Measurements from ENCODE around the gene ROBO1. TPM values are rescaled to one million over a fixed set of nuclear protein-coding genes. Genes with fewer than 3 reads are reported as not detected.

The ROBO1 gene
- polyA plus RNA-seq, 1 experiment, result 33.9 TPM

GRCh38 chr3:79639855-79640254 lies 127.9 kb downstream of the ROBO1 start:
- POLR2A ChIA-PET, result no interaction called here
- DNase-seq (ENCODE audit: low read depth), result no peak
- Histone ChIP-seq H3K4me3 (ENCODE audit: low read depth, low read length) (no peak overlapping the region), H3K36me3 (ENCODE audit: control insufficient read depth, insufficient read depth, low read length) (no peaks in the 10 kb centered on the region), H3K27me3 (ENCODE audit: control insufficient read depth, insufficient read depth, low read length) (no peaks in the 10 kb centered on the region)
- no peak for TF ChIP-seq CTCF (IDR thresholded peaks at IDR 0.05; ENCODE audit: insufficient read depth, low read depth, low read length)
- CTCF ChIA-PET, result interaction anchor here (0.8 kb wide), 1 partner anchor 17 kb away, joined by 3 read pairs; no protein-coding TSS in a partner anchor

- Histone ChIP-seq H3K4me3 (ENCODE audit: low read depth, low read length) (no peak overlapping the region), H3K27me3 (ENCODE audit: control insufficient read depth, insufficient read depth, low read length) (no peaks in the 10 kb centered on the region), H3K36me3 (ENCODE audit: control insufficient read depth, insufficient read depth, low read length) (no peaks in the 10 kb centered on the region)
- TF ChIP-seq CTCF (IDR thresholded peaks at IDR 0.05; ENCODE audit: insufficient read depth, low read depth, low read length), result no peak
- ChIA-PET POLR2A (no interaction called here), CTCF (no interaction called here)
- no peak for DNase-seq (ENCODE audit: low read depth)
Measured at GRCh38 chr3:79636372-79636771, 131.4 kb downstream of the ROBO1 start.

- Histone ChIP-seq H3K36me3 (ENCODE audit: control insufficient read depth, insufficient read depth, low read length) (no peaks in the 10 kb centered on the region), H3K4me3 (ENCODE audit: low read depth, low read length) (no peak overlapping the region), H3K27me3 (ENCODE audit: control insufficient read depth, insufficient read depth, low read length) (no peaks in the 10 kb centered on the region)
- DNase-seq (ENCODE audit: low read depth), result no peak
- no peak for TF ChIP-seq CTCF (IDR thresholded peaks at IDR 0.05; ENCODE audit: insufficient read depth, low read depth, low read length)
- ChIA-PET CTCF (no interaction called here), POLR2A (no interaction called here)
Measured at GRCh38 chr3:79632842-79633241, 135.0 kb downstream of the ROBO1 start.

- DNase-seq (ENCODE audit: low read depth), result no peak
- ChIA-PET POLR2A (no interaction called here), CTCF (no interaction called here)
- Histone ChIP-seq H3K27me3 (ENCODE audit: control insufficient read depth, insufficient read depth, low read length) (no peaks in the 10 kb centered on the region), H3K36me3 (ENCODE audit: control insufficient read depth, insufficient read depth, low read length) (no peaks in the 10 kb centered on the region), H3K4me3 (ENCODE audit: low read depth, low read length) (no peak overlapping the region)
- TF ChIP-seq CTCF (IDR thresholded peaks at IDR 0.05; ENCODE audit: insufficient read depth, low read depth, low read length), result no peak
Measured at GRCh38 chr3:79618883-79619282, 148.9 kb downstream of the ROBO1 start.

- CTCF ChIA-PET, result no interaction called here
Measured at GRCh38 chr3:79606414-79606813, 161.4 kb downstream of the ROBO1 start.

More at GRCh38 chr3:79606414-79606813, 161.4 kb downstream of the ROBO1 start:
- no peak overlapping the region for H3K4me3 ChIP-seq (ENCODE audit: low read depth, low read length)
- no peaks in the 10 kb centered on the region for H3K36me3 ChIP-seq (ENCODE audit: control insufficient read depth, insufficient read depth, low read length)
- no peak for DNase-seq (ENCODE audit: low read depth)
- H3K27me3 ChIP-seq (ENCODE audit: control insufficient read depth, insufficient read depth, low read length), result no peaks in the 10 kb centered on the region
- TF ChIP-seq CTCF (IDR thresholded peaks at IDR 0.05; ENCODE audit: insufficient read depth, low read depth, low read length), result no peak
- POLR2A ChIA-PET, result no interaction called here

Measured in BJ (cell line).